ENCODE measurements around the gene ARHGAP28. TPM values are rescaled to one million over a fixed set of nuclear protein-coding genes. Genes with fewer than 3 reads are reported as not detected.

The ARHGAP28 gene
- total RNA-seq, 1 experiment from 2014 or later, result 9.2 TPM

- Histone ChIP-seq H2BK5ac (ENCODE audit: insufficient read length, low read length) (no peak overlapping the region), H2BK120ac (ENCODE audit: low read depth, low read length, poor library complexity, severe bottlenecking) (no peak overlapping the region), H3K14ac (ENCODE audit: insufficient read depth, low read length) (no peak overlapping the region), H3K4me2 (ENCODE audit: insufficient read depth, insufficient read length, low read length) (no peak overlapping the region), H2BK15ac (ENCODE audit: low read depth, low read length) (no peak overlapping the region), H2BK12ac (ENCODE audit: insufficient read length, low read depth, low read length) (no peak overlapping the region), H3K79me1 (ENCODE audit: insufficient read depth, low read depth, low read length, poor library complexity, severe bottlenecking) (no peaks in the 10 kb centered on the region), H3K27me3 (ENCODE audit: insufficient read depth, low read length) (no peaks in the 10 kb centered on the region), H3K79me2 (ENCODE audit: insufficient read depth, low read length) (no peaks in the 10 kb centered on the region), H4K8ac (replicated peaks; ENCODE audit: insufficient read length, low read depth, low read length) (no peak overlapping the region), H3K4ac (ENCODE audit: low read depth, low read length) (no peak overlapping the region), H3K27ac (ENCODE audit: insufficient read length, low read depth, low read length) (no peak overlapping the region), H3K56ac (ENCODE audit: insufficient read length, low read depth, low read length) (no peak overlapping the region), H2BK20ac (ENCODE audit: low read depth, low read length, poor library complexity, severe bottlenecking) (no peak overlapping the region), H4K91ac (ENCODE audit: insufficient read length, low read depth, low read length) (no peak overlapping the region), H2AK5ac (ENCODE audit: insufficient read length, low read length) (no peak overlapping the region), H3T11ph (ENCODE audit: low read length) (no peak overlapping the region), H2AFZ (ENCODE audit: low read length) (no peak overlapping the region), H3K23ac (ENCODE audit: insufficient read length, low read depth, low read length) (no peak overlapping the region), H3K4me1 (ENCODE audit: insufficient read depth, low read length) (peaks cover 14% of the 10 kb centered on the region), H4K20me1 (ENCODE audit: control insufficient read depth, insufficient read depth, insufficient read length) (no peaks in the 10 kb centered on the region), H3K23me2 (ENCODE audit: insufficient read length, low read depth, low read length, poor library complexity, severe bottlenecking) (no peaks in the 10 kb centered on the region), H3K18ac (ENCODE audit: insufficient read length, low read depth, low read length) (no peak overlapping the region), H4K5ac (ENCODE audit: insufficient read length, low read depth, low read length) (no peak overlapping the region), H3K9ac (ENCODE audit: extremely low read depth, insufficient read length, low read length) (no peak overlapping the region), H3K9me3 (ENCODE audit: control insufficient read depth, low read depth, low read length) (no peaks in the 10 kb centered on the region)
- no peaks in the 10 kb centered on the region for H3K9me3 Mint-ChIP-seq
- H3K36me3 Mint-ChIP-seq (ENCODE audit: insufficient read depth in 1 of 3, low read depth in 3 of 3), result peaks cover 0 to 2% (median 0%) of the 10 kb centered on the region in 3 experiments; a peak in 1 of 7 replicates
- no peak for TF ChIP-seq CTCF (conservative IDR thresholded peaks at IDR 0.05)
- peaks cover 33 to 36% of the 10 kb centered on the region in 2 experiments for H3K4me1 Mint-ChIP-seq
- no peak for DNase-seq
- no CpG with 5 or more reads among the region's 2 CpGs for WGBS (ENCODE audit: extremely low coverage, insufficient read length, low lambda C conversion rate)
- no peak overlapping the region for H3K4me3 Mint-ChIP-seq
- 0 out of 7 replicates have a peak overlapping the region, but pooled peaks of 1 of the 3 experiments have one; percentile 47 for H3K27ac Mint-ChIP-seq
- no peaks in the 10 kb centered on the region for H3K27me3 Mint-ChIP-seq (ENCODE audit: low read depth)
Observed at GRCh38 chr18:6876641-6877041, 147.1 kb downstream of the ARHGAP28 start.
